HL-60/S4 (cell line): ENCODE results near the gene COL12A1.

Experiments
- in situ Hi-C: fragments of 300-500 bp; cut with MboI; formaldehyde crosslinking; loops from 2 replicates; pipeline ENCODE4 v1.14.3; 2022; ENCODE audit warnings: low sequenced_read_pairs

The COL12A1 gene

DNA sequence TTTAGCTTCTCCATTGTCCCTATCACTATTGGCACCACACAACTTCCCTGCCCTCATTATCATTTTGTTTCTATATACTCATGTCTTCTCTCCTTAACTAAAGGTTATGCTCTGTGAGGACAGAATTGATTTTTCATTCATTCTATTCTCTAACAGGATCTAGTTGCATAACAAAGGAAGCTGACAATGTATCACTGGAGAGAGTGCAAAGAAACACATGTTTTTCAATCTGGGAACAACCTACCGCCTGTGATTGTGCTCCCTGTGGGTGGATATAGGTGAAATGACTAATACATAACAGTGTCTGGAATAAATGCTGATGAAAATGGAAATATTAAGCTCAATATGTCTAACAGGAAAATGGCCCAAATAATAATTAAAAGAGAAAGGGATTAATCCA, 56.6 kb downstream of the COL12A1 start:
- in situ Hi-C loops = no loop called here

DNA sequence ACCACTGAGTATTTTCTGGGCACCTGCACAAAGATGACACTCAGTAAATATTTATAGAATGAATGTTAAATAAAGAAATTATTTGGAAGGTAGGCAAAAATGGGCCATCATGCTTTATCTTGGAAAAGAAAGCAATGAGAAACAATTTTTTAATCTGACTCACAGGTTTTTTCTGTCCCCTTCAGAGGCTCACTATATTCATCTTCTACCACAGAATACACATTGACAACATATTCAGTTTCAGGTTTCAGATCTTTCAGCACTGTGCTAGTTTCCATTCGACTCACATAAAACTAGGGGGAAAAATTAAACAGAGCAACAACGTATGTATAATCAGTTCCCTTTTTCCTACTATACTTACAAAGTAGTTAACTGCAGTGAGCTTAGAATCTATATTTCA, 58.3 kb downstream of the COL12A1 start:
- in situ Hi-C loops = no loop called here

DNA sequence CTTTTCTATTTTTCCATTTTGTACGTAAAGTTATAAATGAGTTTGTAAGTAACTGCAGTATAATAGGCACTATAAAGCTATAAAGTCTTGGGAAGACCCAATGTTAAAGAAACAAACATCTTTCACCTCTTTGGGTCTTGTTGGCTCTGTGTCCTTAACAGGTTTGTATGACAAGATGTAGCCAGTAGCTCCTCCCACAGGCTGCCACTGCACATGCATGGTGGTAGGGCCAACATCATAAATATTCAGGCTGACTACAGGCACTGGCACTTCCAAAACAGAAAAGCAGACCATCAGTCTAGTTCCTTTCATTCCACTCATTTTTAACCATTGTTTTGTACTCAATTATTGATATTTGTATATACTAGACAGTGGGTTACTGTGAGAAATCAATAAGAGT, 59.9 kb downstream of the COL12A1 start:
- in situ Hi-C loops = no loop called here

DNA sequence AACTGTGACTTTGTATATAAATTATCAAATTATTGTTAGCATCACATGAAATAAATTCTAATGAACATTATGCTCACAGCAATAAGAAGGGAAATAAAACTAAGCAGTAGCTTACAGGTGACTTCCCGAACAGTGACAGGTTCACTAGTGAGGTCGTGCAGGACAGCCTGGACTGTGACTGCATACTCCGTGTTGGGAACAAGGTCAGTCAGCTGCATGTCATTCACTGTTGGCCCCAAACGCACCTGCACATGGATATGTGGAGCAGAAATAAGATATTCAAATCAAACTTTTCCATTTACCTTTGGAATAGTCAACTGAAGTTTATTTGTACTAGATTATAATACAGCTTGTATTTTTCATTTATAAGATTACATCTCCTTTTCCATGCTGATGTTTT, 60.6 kb downstream of the COL12A1 start:
- in situ Hi-C loops = no loop called here

DNA sequence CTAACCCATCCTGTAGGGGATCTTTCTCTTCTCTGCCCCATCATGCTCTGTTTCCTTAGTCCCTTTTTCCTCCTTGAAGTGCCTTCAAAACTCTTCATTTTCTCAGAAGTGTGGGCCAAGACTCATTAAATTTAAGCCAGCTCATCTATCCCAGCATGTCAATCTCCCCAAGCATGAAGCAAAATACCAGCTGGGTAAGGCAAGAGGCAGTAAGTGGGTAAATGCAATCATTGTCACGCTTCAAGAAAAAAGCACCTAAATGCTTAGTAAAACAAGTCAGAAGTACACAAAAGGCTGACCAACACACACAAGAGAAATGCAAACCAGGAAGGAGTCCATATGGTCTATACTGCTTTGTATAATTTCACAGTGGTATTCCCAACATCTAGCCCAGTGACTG, 61.5 kb downstream of the COL12A1 start:
- in situ Hi-C loops = no loop called here

DNA sequence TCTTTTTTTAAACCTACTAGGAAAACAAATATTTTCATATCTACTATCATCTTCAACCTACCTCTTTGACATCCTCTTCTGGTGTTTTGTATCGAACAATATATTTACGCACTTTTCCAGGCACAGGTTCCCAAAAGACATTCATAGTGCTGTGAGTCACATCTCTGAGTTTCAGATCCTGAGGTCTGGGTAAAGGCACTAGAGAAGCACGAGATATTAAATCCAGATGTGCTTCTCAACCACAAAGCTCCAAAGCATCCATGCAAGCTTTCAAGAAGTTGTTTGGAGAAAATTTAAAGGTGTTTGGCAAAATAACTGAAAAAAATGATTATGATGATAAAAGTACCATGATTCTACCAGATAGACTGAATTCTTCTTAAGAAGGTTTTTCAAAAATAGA, 62.7 kb downstream of the COL12A1 start:
- in situ Hi-C loops = no loop called here

DNA sequence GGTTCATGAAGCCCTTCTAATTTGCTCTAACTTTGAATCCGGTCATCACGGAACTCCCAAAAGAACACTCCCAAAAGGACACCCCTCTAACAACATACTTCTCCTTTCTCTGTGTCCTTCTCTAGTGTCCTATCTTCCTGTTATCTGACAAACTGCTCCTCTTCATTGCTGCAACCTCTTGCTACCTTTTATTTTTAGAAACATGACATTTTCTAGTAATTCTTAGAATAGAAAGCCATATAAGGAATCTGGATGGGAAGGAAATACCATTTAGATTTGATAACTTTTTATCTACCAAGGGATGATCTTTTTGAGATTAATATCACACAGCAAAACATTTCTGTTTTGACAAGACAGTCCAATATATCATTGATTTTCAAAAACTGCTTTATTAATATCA, 63.1 kb downstream of the COL12A1 start:
- in situ Hi-C loops = no loop called here

DNA sequence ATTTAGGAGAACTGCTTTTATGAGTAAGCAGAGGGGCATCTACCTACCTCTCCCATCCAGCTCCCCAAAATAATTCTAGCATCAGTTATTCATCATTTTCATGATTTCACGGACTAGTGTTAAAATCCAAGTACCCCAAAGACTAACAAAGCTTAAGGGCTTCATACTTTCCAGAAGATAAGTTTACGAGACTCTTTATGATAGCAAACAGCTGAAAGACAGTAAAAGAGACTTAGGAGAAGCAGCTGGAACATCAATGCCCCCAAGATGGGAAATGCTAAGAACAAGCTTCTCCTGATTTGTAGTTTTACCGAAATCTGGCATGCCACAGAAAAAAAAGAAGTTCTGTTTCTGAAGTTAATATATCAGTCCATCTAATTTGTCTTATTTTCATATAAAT, 70.0 kb downstream of the COL12A1 start:
- in situ Hi-C loops = no loop called here

DNA sequence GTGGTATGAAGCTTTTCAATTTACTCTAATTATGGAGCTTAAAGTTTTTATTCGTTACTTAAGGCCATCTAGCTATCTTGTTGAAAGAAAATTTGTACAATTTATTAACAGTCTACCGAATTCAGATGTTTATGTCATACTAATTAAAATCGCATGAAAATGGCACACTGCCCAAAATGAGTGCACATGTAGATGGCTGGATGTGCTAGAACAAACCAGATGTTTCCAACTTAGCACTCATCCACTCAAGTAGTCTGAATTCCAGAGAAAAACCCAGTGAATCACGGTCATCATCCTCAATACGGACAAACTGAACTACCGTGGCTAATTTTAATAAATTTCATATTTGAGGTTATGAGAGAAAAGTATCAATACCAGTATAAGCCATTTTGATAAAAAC, 70.4 kb downstream of the COL12A1 start:
- in situ Hi-C loops = no loop called here

DNA sequence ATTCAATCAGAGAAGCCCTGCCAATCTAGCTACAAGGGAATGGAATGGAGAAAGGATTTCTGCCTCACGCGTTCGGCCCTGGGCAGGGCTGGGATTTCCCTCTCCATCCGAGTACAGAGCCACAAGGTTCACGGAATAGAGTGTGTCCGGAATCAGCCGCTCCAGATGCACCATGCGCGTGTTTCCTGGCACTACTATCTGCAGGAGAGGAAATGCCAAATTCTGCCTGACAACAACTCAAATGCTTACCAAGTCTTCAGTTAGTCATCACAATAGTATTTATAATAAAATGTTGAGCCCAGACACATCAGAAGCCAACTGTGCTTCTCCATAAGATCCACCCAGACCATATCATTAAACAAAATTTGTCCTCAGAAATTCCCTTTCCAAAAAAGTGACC, 75.1 kb downstream of the COL12A1 start:
- in situ Hi-C loops = no loop called here

DNA sequence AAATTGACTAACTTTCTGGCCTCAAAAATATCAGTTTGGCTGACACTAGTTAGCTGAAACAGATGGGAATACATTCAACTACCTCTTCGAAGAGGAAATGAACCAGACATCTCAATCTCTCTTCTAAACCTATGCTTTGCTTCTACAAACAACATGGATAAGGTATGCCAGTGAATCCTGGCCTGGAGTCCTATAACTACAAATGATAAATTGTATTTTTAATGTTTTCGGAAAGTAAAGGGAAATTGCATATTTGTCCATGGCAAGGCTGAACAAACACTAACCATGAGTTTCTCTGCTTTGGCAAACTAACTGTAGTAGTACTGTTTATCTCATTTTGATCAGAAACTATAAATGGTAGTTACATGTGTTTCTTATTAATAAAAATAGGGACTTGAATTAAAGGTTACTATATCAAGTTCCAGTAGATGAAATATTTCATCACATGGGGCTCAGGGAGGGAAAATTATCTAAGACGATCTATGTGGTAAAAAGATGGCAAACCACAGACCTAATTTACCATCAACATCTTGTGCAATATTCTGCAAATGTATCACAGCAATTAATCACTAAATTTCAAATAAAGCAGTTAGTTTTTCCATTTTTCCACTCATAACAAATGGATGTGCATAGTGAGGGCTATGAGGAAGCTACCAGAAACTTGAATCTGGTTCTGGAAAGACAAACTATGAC, 76.8 kb downstream of the COL12A1 start:
- in situ Hi-C loops = no loop called here

DNA sequence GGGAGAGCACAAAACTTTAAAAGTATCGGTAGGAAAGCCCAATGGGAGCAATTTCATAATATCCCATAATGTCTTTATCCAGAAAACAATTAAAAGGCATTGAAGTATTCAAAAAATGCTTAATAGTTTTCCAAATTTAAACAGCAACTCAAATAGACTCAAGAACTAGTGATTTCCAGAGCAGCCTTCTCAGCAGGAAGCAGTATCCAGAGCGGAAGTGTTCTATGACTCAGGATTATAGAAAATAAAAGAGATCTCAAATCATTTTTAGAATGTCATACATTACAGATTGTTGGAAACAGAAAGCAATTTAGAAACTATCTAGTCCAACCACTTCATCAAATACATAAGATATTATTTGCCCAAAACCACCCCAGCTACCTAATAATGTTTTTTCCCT, 79.3 kb downstream of the COL12A1 start:
- in situ Hi-C loops = no loop called here

DNA sequence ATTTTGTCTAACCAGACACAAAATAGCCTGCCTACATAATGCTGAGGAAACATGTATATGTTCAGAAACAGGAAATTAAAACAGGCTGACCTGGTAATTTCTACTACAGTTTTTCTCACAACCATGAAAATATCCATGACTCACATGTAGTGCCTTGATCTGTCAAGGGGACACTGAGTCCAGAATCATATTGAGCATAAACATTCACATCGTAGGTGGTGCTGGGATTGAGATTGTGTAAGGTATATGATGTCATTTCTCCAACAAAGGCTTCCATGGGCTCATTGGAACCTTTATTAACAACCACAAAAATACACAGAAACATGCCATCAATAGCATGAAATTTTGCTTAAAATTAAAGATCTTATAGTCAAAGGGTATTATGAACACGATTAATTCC, 80.9 kb downstream of the COL12A1 start:
- in situ Hi-C loops = no loop called here

DNA sequence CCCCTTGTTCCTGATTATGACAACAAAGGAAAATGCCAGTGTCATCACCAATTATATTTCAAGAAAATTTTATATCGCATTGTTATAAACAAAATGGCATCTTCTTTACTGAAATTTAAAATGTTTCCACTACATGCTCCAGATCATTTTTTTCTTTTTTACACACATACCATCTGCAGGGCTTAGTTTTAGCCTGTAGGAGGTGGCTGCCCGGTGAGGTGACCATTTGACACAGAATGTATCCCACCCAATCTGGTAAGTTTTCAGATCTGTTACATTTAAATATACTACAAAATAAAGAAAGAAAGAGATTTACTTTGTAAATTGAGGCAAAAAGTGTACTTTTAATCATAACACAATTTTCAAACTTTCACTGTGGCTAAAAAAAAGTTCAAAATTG, 81.8 kb downstream of the COL12A1 start:
- in situ Hi-C loops = no loop called here

DNA sequence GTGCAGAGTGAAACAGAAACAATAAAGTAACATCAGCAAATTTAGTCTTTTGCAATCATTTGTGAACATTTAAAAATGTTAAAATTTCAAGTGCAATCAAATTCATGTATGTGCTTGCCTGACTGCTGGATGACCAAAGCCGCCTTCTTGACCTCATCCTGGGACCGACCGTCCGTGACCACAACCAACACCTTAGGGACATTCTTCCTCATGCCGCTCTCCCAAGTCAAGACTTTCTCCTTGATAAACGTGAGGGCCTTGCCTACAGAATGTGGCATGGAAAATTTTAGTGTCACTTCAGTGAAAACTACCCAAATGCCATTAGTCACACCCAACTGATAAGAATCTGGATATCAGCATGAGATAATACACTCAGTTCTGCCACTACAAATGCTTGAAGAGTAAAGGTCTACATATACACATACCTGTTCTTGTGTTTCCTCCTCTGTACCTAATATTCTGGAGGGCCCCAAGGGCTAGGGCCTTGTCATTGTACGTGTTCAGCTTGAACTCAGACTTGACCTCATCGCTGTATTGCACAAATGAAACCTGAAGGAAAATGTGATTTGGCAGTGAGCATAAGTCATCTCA, 86.8 kb downstream of the COL12A1 start:
- in situ Hi-C loops = no loop called here

DNA sequence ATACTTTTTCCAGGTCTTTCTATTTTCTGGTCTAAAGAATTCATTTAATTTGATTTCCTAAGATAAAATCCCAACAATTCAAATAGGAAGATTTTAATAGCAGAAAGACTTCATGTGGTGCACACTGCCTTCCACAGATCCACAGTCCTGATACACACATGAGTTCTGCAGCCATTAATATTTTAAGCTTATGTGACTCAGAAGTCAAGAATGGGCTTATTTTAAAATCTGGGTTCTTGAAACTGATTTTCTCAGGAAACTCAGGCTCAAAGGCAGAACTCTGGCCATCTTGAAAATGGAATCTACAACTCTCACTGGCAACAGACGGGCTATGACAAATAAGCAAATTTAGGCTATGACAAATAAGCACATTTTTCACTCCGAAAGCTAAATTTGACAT, 88.2 kb downstream of the COL12A1 start:
- in situ Hi-C loops = no loop called here

DNA sequence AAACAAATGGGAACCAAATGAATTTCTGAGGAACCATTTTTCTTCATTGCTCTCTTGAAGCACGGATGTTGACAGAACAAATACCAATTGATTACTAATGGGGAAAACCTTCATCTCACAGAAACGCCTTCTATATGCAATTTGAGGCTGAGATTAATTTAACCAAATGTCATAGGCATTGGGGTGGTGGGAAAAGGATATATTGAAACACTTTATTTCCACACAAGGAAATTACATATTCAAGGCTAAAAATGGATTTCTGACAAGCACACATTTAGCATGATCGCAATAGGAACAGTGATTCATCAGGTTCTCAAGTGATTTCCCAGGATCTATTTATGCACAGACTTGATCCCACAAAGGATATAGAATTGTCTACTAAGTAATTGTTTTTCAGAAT, 88.9 kb downstream of the COL12A1 start:
- in situ Hi-C loops = no loop called here

DNA sequence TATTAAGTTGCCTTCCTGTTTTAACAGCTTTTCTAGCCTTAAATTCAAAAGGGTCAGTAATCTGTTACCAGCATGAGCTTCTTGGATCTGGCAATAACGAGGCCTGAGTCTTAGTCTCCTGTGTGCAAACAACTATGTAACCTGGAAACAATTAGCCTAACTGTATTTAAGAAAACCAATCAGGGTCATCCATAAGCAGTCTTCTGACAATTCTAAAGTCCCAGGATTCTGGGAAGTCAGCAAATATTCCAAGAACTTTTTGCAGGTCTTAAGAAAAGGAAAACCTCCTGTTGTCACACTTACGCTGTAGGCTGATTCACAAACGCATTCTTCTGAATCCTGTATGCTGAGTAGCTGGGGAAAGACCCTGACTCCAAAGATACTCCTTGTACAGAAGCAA, 90.4 kb downstream of the COL12A1 start:
- in situ Hi-C loops = no loop called here

DNA sequence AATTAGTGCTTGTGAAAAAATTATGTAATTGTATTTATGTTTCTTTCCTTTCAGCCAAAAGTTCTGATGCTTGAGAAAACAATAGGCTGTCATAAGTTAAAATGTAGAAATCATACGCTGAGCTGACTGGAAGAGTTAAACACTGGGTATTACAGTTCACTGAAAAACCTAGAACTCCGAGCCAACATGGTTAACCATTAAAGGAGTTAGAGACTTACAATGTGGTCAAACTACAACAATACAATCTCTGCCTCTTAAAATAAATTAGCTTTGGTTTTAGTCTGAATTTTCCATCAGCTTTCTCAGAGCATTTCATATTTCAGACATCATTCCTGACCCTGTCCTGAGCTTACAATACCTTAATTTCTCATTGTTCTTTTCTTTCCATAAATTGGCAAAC, 91.0 kb downstream of the COL12A1 start:
- in situ Hi-C loops = no loop called here

DNA sequence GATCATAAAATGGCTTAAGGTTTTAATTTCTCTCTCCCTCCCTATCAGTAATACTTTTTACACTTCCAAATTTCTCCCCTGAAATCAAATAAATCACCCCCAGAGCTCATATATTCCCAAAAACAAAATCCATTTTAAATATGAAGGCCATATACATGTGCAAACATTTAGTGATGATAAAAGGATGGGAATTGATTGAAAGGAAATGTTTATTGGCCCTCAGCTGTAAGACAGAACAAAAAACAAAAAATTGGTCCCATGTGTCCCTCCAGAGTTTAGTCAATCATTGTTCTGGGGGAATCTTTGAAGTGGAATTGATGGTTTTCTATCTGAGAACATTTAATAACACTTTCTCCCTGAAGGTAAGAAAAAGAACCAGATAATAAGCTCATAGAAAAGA, 91.7 kb downstream of the COL12A1 start:
- in situ Hi-C loops = no loop called here

DNA sequence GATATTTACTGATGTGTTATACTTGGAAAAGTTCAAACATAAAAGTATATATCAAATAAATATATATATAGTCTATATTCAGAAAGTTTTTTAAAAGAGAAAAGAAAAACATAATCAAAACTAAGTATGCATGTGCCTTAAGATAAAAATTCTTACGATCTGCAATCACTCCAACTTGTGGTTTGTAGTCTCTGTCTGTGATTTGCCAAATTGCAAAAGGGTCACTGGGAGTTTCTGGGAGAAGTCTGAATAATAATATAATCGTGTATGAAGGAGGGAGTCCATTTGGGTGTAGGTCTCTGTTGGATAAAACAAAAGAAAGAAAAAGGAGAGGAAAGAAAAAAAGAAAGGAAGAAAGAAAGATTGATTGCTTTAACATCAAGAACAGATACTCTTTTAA, 92.4 kb downstream of the COL12A1 start:
- in situ Hi-C loops = no loop called here

DNA sequence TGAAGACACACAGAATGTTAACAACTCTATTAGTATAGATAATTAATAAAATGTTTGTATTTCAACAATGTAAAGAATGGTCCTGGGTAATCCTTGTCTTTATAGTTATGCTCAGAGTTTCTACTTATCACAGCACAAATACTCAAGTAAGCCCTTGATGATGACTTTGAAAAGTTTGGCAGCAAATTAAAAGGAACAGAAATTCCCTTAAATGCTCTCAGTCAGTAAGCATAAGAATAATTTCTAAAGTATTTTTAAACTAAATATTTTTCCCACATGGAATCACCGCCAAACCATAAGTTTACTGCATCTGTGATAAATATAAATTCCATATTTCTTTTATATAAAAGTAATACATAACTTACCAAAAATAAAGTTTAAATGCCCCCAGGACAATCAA, 96.1 kb downstream of the COL12A1 start:
- in situ Hi-C loops = no loop called here

DNA sequence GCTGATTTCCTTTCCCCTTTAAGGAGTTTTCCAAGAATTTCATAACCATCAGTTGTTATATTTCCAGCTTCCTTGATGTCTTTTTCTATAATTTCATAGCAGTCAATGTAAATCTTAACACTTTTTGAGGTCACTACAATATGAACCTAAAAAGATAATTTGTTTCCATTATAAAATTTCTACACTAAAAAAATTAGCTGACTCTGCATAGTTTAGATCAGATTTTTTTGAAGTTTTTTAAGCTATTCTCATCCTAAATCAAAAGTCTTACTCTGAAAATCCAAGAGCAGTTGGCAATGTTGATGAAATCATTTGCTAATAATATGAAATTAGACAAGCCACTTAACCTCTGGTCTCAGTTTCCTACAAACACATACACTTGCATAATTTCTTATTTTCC, 96.8 kb downstream of the COL12A1 start:
- in situ Hi-C loops = no loop called here
